Measurements from ENCODE around the gene CNTN5. TPM values are rescaled to one million over a fixed set of nuclear protein-coding genes. Genes with fewer than 3 reads are reported as not detected.

Gene CNTN5
- total RNA-seq, 1 experiment from 2014 or later = not detected

- DNase-seq (ENCODE audit: low spot score) = no peak
Observed at GRCh38 chr11:99505831-99506230, 485.1 kb downstream of the CNTN5 start.

- no peak for DNase-seq (ENCODE audit: low spot score)
Observed at GRCh38 chr11:99509863-99510262, 489.1 kb downstream of the CNTN5 start.

- no peak for DNase-seq (ENCODE audit: low spot score)
Observed at GRCh38 chr11:99513368-99513767, 492.6 kb downstream of the CNTN5 start.

GRCh38 chr11:99519095-99519494, 498.3 kb downstream of the CNTN5 start:
- no peak for DNase-seq (ENCODE audit: low spot score)

- DNase-seq (ENCODE audit: low spot score) = no peak
Observed at GRCh38 chr11:99522467-99523173, 501.9 kb downstream of the CNTN5 start.

- DNase-seq (ENCODE audit: low spot score) = no peak
Observed at GRCh38 chr11:99531468-99531867, 510.7 kb downstream of the CNTN5 start.

- no peak for DNase-seq (ENCODE audit: low spot score)
Observed at GRCh38 chr11:99534812-99535211, 514.1 kb downstream of the CNTN5 start.

- no peak for DNase-seq (ENCODE audit: low spot score)
Observed at GRCh38 chr11:99535406-99535805, 514.7 kb downstream of the CNTN5 start.

- no peak for DNase-seq (ENCODE audit: low spot score)
Observed at GRCh38 chr11:99535819-99536218, 515.1 kb downstream of the CNTN5 start.

- no peak for DNase-seq (ENCODE audit: low spot score)
Observed at GRCh38 chr11:99537681-99538080, 516.9 kb downstream of the CNTN5 start.

GRCh38 chr11:99545616-99546015, 524.9 kb downstream of the CNTN5 start:
- no peak for DNase-seq (ENCODE audit: low spot score)

GRCh38 chr11:99548264-99548663, 527.5 kb downstream of the CNTN5 start:
- no peak for DNase-seq (ENCODE audit: low spot score)

GRCh38 chr11:99554232-99554903, 533.6 kb downstream of the CNTN5 start:
- no peak for DNase-seq (ENCODE audit: low spot score)

- DNase-seq (ENCODE audit: low spot score) = no peak
Observed at GRCh38 chr11:99555486-99555885, 534.7 kb downstream of the CNTN5 start.

- no peak for DNase-seq (ENCODE audit: low spot score)
Observed at GRCh38 chr11:99565333-99565732, 544.6 kb downstream of the CNTN5 start.

GRCh38 chr11:99567334-99567956, 546.7 kb downstream of the CNTN5 start:
- DNase-seq (ENCODE audit: low spot score) = no peak

- no peak for DNase-seq (ENCODE audit: low spot score)
Observed at GRCh38 chr11:99568808-99569207, 548.1 kb downstream of the CNTN5 start.

GRCh38 chr11:99571094-99571493, 550.3 kb downstream of the CNTN5 start:
- DNase-seq (ENCODE audit: low spot score) = no peak

GRCh38 chr11:99584830-99585229, 564.1 kb downstream of the CNTN5 start:
- DNase-seq (ENCODE audit: low spot score) = no peak

GRCh38 chr11:99585606-99586005, 564.9 kb downstream of the CNTN5 start:
- DNase-seq (ENCODE audit: low spot score) = no peak

GRCh38 chr11:99589771-99590170, 569.0 kb downstream of the CNTN5 start:
- no peak for DNase-seq (ENCODE audit: low spot score)

GRCh38 chr11:99592266-99592665, 571.5 kb downstream of the CNTN5 start:
- no peak for DNase-seq (ENCODE audit: low spot score)

- no peak for DNase-seq (ENCODE audit: low spot score)
Observed at GRCh38 chr11:99593197-99593596, 572.4 kb downstream of the CNTN5 start.
